Retinal pigment epithelial cell (primary cell): Measurements from ENCODE around the gene TBX19.
"Not testable (repeated sequence)": the region's sequence is repeated elsewhere in the genome, so short reads cannot be mapped to it uniquely, and the experiment has no call there.

Experiments
- DNase-seq: peaks from one replicate; pipeline ENCODE4 v3.0.0-alpha.2; 2010; ENCODE audit warnings: low read depth
- H3K4me3 ChIP-seq: 2 replicates; pipeline ENCODE4 v1.5.1; 2011; ENCODE audit warnings: mild to moderate bottlenecking, low read length, control low read depth, moderate library complexity
- CTCF ChIP-seq: conservative IDR thresholded peaks from 2 replicates; pipeline ENCODE4 v1.5.1; 2011; ENCODE audit warnings: low read depth, low read length, control low read depth, inconsistent platforms

TBX19 gene

GRCh38 chr1:168348146-168348709 is 67.6 kb downstream of the TBX19 start:
- H3K4me3 ChIP-seq, result no peak overlapping the region
- no peak for DNase-seq
- no peak for TF ChIP-seq CTCF

GRCh38 chr1:168354335-168355269 is 73.9 kb downstream of the TBX19 start:
- DNase-seq, H3K4me3 ChIP-seq: not testable (repeated sequence)

GRCh38 chr1:168360151-168361021 is 79.7 kb downstream of the TBX19 start:
- TF ChIP-seq CTCF, result no peak
- H3K4me3 ChIP-seq, result no peak overlapping the region
- no peak for DNase-seq

GRCh38 chr1:168361252-168361651 is 80.6 kb downstream of the TBX19 start:
- DNase-seq, result no peak
- no peak for TF ChIP-seq CTCF
- H3K4me3 ChIP-seq, result no peak overlapping the region

- no peak overlapping the region for H3K4me3 ChIP-seq
- TF ChIP-seq CTCF, result no peak
- no peak for DNase-seq
Observed at GRCh38 chr1:168362991-168363390, 82.3 kb downstream of the TBX19 start.
